ENCODE measurements around the gene IL6. TPM values are rescaled to one million over a fixed set of nuclear protein-coding genes. Genes with fewer than 3 reads are reported as not detected.
A peak's percentile ranks its signal among the peaks of the same experiment; 100 is the strongest.

Gene IL6
- total and polyA plus RNA-seq, 9 of the 15 experiments (the other 6 are each of a cell fraction or from before 2014, with no cell fraction given), result 0.76 to 2.9 (median 1.5) TPM

- TF ChIP-seq ZNF395 (CRISPR knock-in tag; IDR thresholded peaks at IDR 0.05) (no peak), CHD2 (IDR thresholded peaks at IDR 0.05; ENCODE audit: low read depth, low read length) (no peak), ZBTB17 (CRISPR knock-in tag; IDR thresholded peaks at IDR 0.05) (peak; percentile 85), DPF2 (IDR thresholded peaks at IDR 0.05) (peak; percentile 42; the same call in 1 of the 2 replicates), FOXP1 (CRISPR knock-in tag; IDR thresholded peaks at IDR 0.05) (no peak), XRCC3 (IDR thresholded peaks at IDR 0.05) (no peak), MYC (IDR thresholded peaks at IDR 0.05; ENCODE audit: low read depth, low read length) (peak; percentile 8; the same call in 1 of the 2 replicates), MYC (CRISPR knock-in tag; IDR thresholded peaks at IDR 0.05; ENCODE audit: borderline replicate concordance, low read depth) (no peak), MYBL2 (IDR thresholded peaks at IDR 0.05; ENCODE audit: low read depth) (no peak), MYBL2 (CRISPR knock-in tag; IDR thresholded peaks at IDR 0.05; ENCODE audit: borderline replicate concordance) (no peak), HES1 (IDR thresholded peaks at IDR 0.05; ENCODE audit: low read depth) (no peak), NR2F6 (CRISPR knock-in tag; IDR thresholded peaks at IDR 0.05) (no peak), ATF4 (CRISPR knock-in tag; IDR thresholded peaks at IDR 0.05) (no peak), HMGN3 (IDR thresholded peaks at IDR 0.05; ENCODE audit: borderline replicate concordance, extremely low read depth, insufficient read length, low read depth, low read length) (no peak), SMARCE1 (IDR thresholded peaks at IDR 0.05) (peak; percentile 51; the same call in 1 of the 2 replicates)
Observed at GRCh38 chr7:22718200-22718711, 8.7 kb upstream of the IL6 start (continued).
